Measurements from ENCODE around the gene ZBTB5.
"Not testable (repeated sequence)": the region's sequence is repeated elsewhere in the genome, so short reads cannot be mapped to it uniquely, and the experiment has no call there.

The ZBTB5 gene

GRCh38 chr9:37465249-37466036 lies at the start of gene ZBTB5:
TSS of gene ZBTB5 (minus strand) at chr9:37465450. CDS start at chr9:37442551, 22,899 bp downstream.
- DNase-seq (ENCODE audit: low read depth, low spot score), result peak; percentile 98

- DNase-seq (ENCODE audit: low read depth, low spot score), result no peak
These were observed 49.7 kb upstream of the ZBTB5 start for GRCh38 chr9:37514999-37515398.

- not testable (repeated sequence) for DNase-seq (ENCODE audit: low read depth, low spot score)
These were observed 49.2 kb upstream of the ZBTB5 start for GRCh38 chr9:37514415-37514814.

- DNase-seq (ENCODE audit: low read depth, low spot score), result no peak
These were observed 47.2 kb upstream of the ZBTB5 start for GRCh38 chr9:37512437-37512836.

GRCh38 chr9:37511016-37512010 lies 46.1 kb upstream of the ZBTB5 start:
- no peak for DNase-seq (ENCODE audit: low read depth, low spot score)

GRCh38 chr9:37510053-37510452 lies 44.8 kb upstream of the ZBTB5 start:
- not testable (repeated sequence) for DNase-seq (ENCODE audit: low read depth, low spot score)

- DNase-seq (ENCODE audit: low read depth, low spot score), result no peak
These were observed 44.3 kb upstream of the ZBTB5 start for GRCh38 chr9:37509536-37509935.

GRCh38 chr9:37508834-37509206 lies 43.6 kb upstream of the ZBTB5 start:
- no peak for DNase-seq (ENCODE audit: low read depth, low spot score)

GRCh38 chr9:37508135-37508833 lies 43.0 kb upstream of the ZBTB5 start:
- no peak for DNase-seq (ENCODE audit: low read depth, low spot score)

GRCh38 chr9:37507566-37508134 lies 42.4 kb upstream of the ZBTB5 start:
- DNase-seq (ENCODE audit: low read depth, low spot score), result no peak

- no peak for DNase-seq (ENCODE audit: low read depth, low spot score)
These were observed 39.4 kb upstream of the ZBTB5 start for GRCh38 chr9:37504605-37505004.

- no peak for DNase-seq (ENCODE audit: low read depth, low spot score)
These were observed 38.5 kb upstream of the ZBTB5 start for GRCh38 chr9:37503736-37504135.

GRCh38 chr9:37501957-37502596 lies 36.8 kb upstream of the ZBTB5 start:
- DNase-seq (ENCODE audit: low read depth, low spot score), result no peak

- DNase-seq (ENCODE audit: low read depth, low spot score), result no peak
These were observed 34.0 kb upstream of the ZBTB5 start for GRCh38 chr9:37499297-37499696.

- no peak for DNase-seq (ENCODE audit: low read depth, low spot score)
These were observed 33.2 kb upstream of the ZBTB5 start for GRCh38 chr9:37498457-37498856.

GRCh38 chr9:37497320-37497719 lies 32.1 kb upstream of the ZBTB5 start:
- DNase-seq (ENCODE audit: low read depth, low spot score), result no peak

GRCh38 chr9:37496020-37496419 lies 30.8 kb upstream of the ZBTB5 start:
- no peak for DNase-seq (ENCODE audit: low read depth, low spot score)

GRCh38 chr9:37495571-37495970 lies 30.3 kb upstream of the ZBTB5 start:
- no peak for DNase-seq (ENCODE audit: low read depth, low spot score)

- DNase-seq (ENCODE audit: low read depth, low spot score), result no peak
These were observed 26.7 kb upstream of the ZBTB5 start for GRCh38 chr9:37491939-37492338.

- no peak for DNase-seq (ENCODE audit: low read depth, low spot score)
These were observed 21.6 kb upstream of the ZBTB5 start for GRCh38 chr9:37486616-37487548.

Data from activated naive CD8-positive, alpha-beta T cell treated with anti-CD3 and anti-CD28 coated beads, Interleukin-2, amount 50 U/mL, for 16 hours (primary cell).